ENCODE measurements around the gene LBH. TPM values are rescaled to one million over a fixed set of nuclear protein-coding genes. Genes with fewer than 3 reads are reported as not detected.
A peak's percentile ranks its signal among the peaks of the same experiment; 100 is the strongest.

LBH gene
- total RNA-seq, 1 donor from 2014 or later, result 137 TPM

- TF ChIP-seq CTCF (IDR thresholded peaks at IDR 0.05), result no peak
- intact Hi-C loops (cut with DNase I), result no loop called here
- Histone ChIP-seq H3K27me3 (ENCODE audit: low read depth) (no peaks in the 10 kb centered on the region), H3K9me3 (no peaks in the 10 kb centered on the region), H3K4me3 (no peak overlapping the region), H3K36me3 (peaks cover 32% of the 10 kb centered on the region), H3K27ac (no peak overlapping the region), H3K4me1 (peaks cover 5% of the 10 kb centered on the region)
- no peak for DNase-seq
- ATAC-seq, result no peak
Observed at GRCh38 chr2:30260941-30261340, 29.6 kb downstream of the LBH start.

GRCh38 chr2:30261695-30262211 lies 30.4 kb downstream of the LBH start:
- no peak for TF ChIP-seq CTCF (IDR thresholded peaks at IDR 0.05)
- Histone ChIP-seq H3K4me3 (no peak overlapping the region), H3K27me3 (ENCODE audit: low read depth) (no peaks in the 10 kb centered on the region), H3K27ac (no peak overlapping the region), H3K36me3 (peaks cover 28% of the 10 kb centered on the region), H3K4me1 (peaks cover 10% of the 10 kb centered on the region), H3K9me3 (no peaks in the 10 kb centered on the region)
- ATAC-seq (no peak), DNase-seq (no peak)
- intact Hi-C loops (cut with DNase I), result no loop called here

- H3K36me3 ChIP-seq, result peaks cover 18% of the 10 kb centered on the region
- TF ChIP-seq CTCF (IDR thresholded peaks at IDR 0.05), result no peak
- DNase-seq (no peak), ATAC-seq (no peak)
- no peaks in the 10 kb centered on the region for H3K27me3 ChIP-seq (ENCODE audit: low read depth)
- H3K4me1 ChIP-seq, result peaks cover 21% of the 10 kb centered on the region
- no peaks in the 10 kb centered on the region for H3K9me3 ChIP-seq
- intact Hi-C loops (cut with DNase I), result no loop called here
- no peak overlapping the region for H3K4me3 ChIP-seq
- H3K27ac ChIP-seq, result no peak overlapping the region
Observed at GRCh38 chr2:30262716-30263309, 31.5 kb downstream of the LBH start.

- no peak overlapping the region for H3K27ac ChIP-seq
- peaks cover 34% of the 10 kb centered on the region for H3K4me1 ChIP-seq
- DNase-seq (no peak), ATAC-seq (no peak)
- TF ChIP-seq CTCF (IDR thresholded peaks at IDR 0.05), result no peak
- H3K4me3 ChIP-seq, result no peak overlapping the region
- intact Hi-C loops (cut with DNase I), result no loop called here
- no peaks in the 10 kb centered on the region for H3K27me3 ChIP-seq (ENCODE audit: low read depth)
- peaks cover 3% of the 10 kb centered on the region for H3K36me3 ChIP-seq
- H3K9me3 ChIP-seq, result no peaks in the 10 kb centered on the region
Observed at GRCh38 chr2:30264274-30264673, 32.9 kb downstream of the LBH start.

- Histone ChIP-seq H3K9me3 (no peaks in the 10 kb centered on the region), H3K27me3 (ENCODE audit: low read depth) (no peaks in the 10 kb centered on the region), H3K36me3 (no peaks in the 10 kb centered on the region), H3K4me3 (no peak overlapping the region), H3K27ac (peak overlapping the region; percentile 67), H3K4me1 (peaks cover 39% of the 10 kb centered on the region)
- ATAC-seq, result no peak
- no peak for DNase-seq
- intact Hi-C loops (cut with DNase I), result no loop called here
- TF ChIP-seq CTCF (IDR thresholded peaks at IDR 0.05), result no peak
Observed at GRCh38 chr2:30265052-30266015, 34.0 kb downstream of the LBH start.
